Measurements from ENCODE around the gene ASF1A. TPM values are rescaled to one million over a fixed set of nuclear protein-coding genes. Genes with fewer than 3 reads are reported as not detected.

ASF1A gene
- total RNA-seq, 4 donors from 2014 or later = 0.20 to 10.4 (median 9.7) TPM; not detected in 1

DNA sequence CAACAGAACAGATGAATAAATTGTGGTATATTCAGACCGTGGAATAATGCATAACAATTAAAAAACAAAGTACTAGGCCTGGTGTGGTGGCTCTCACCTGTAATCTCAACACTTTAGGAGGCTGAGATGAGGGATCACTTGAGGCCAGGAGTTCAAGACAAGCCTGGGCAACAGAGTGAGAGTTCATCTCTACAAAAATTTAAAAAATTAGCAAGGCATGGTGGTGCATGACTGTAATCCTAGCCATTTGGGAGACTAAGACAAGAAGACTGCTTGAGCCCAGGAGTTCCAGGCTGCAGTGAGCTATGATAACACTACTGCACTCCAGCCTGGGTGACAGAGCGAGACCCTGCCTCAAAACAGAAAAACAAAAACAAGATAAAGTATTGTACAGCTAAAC, 16.1 kb upstream of the ASF1A start:
- H3K27me3 ChIP-seq = no peaks in the 10 kb centered on the region
- no peaks in the 10 kb centered on the region for H3K36me3 ChIP-seq
- no peak overlapping the region for H3K27ac ChIP-seq
- 91 to 96% methylated on average over 2 of the region's 2 CpGs for WGBS, 2 donors (ENCODE audit: low coverage in 1 of 2)
- H3K9me3 ChIP-seq = no peaks in the 10 kb centered on the region
- H3K4me3 ChIP-seq = no peak overlapping the region
- intact Hi-C loops (cut with DNase I; ENCODE audit: low total_unique reads) = no loop called here
- in situ Hi-C loops (cut with MboI; ENCODE audit: low pct_ligation_motif_present in 1 of 4, low pct_unique_long_range_greater_than_20kb in 1 of 4, low sequenced_read_pairs in 3 of 4) = no loop called here
- TF ChIP-seq, protein P1, sequence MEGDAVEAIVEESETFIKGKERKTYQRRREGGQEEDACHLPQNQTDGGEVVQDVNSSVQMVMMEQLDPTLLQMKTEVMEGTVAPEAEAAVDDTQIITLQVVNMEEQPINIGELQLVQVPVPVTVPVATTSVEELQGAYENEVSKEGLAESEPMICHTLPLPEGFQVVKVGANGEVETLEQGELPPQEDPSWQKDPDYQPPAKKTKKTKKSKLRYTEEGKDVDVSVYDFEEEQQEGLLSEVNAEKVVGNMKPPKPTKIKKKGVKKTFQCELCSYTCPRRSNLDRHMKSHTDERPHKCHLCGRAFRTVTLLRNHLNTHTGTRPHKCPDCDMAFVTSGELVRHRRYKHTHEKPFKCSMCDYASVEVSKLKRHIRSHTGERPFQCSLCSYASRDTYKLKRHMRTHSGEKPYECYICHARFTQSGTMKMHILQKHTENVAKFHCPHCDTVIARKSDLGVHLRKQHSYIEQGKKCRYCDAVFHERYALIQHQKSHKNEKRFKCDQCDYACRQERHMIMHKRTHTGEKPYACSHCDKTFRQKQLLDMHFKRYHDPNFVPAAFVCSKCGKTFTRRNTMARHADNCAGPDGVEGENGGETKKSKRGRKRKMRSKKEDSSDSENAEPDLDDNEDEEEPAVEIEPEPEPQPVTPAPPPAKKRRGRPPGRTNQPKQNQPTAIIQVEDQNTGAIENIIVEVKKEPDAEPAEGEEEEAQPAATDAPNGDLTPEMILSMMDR (IDR thresholded peaks at IDR 0.05) = no peak
- no peak for TF ChIP-seq EP300 (IDR thresholded peaks at IDR 0.05; ENCODE audit: low read depth)
- TF ChIP-seq POLR2AphosphoS5 (IDR thresholded peaks at IDR 0.05) = no peak
- TF ChIP-seq POLR2A (IDR thresholded peaks at IDR 0.05) = no peak
- no peak for DNase-seq
- H3K4me1 ChIP-seq = no peaks in the 10 kb centered on the region

DNA sequence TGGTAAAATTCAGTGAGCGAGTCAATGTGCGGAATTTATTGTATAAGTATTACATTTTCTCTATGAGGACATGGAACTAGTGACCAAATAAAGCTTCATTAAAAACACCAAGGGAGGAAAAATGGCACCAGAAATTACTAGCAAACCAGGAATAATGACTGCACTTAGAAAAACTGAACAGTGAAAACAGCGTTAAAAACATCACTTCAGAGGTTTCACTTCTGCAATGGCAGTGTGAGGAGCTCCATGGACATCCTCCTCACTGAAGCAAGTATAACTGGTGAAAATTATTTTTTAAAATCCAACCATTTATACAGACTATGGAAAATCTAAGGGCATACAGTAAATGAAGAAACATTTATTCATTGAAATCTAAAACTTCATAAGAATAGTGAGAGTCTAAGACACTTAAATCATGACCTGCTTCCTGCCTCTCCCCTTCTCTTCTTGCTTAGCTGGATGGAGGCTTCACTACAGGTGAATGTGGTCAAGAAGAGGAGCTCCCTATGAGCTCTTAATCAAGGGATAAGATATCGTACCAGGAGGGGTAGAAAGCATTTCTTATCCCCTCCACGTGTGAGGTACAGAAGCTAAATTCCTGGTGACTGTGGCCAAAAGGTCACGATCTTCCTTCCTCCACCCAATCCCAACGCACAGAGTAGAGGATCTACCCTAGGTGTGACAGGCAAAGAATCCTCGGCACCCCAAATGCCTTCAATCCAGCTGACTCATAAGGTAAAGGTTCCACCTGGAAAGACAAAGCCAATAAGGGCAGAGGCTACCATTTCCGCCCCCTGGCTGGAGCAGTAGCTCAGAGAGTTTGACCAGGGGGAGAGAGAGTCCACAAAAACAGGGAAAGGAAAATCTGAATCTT, 12.3 kb upstream of the ASF1A start:
- H3K9me3 ChIP-seq = no peaks in the 10 kb centered on the region
- TF ChIP-seq EP300 (IDR thresholded peaks at IDR 0.05; ENCODE audit: low read depth) (no peak), POLR2AphosphoS5 (IDR thresholded peaks at IDR 0.05) (no peak), POLR2A (IDR thresholded peaks at IDR 0.05) (no peak)
- TF ChIP-seq, protein P1 (IDR thresholded peaks at IDR 0.05) = no peak
- H3K27me3 ChIP-seq = no peaks in the 10 kb centered on the region
- 89 to 92% methylated on average over 4 to 9 of the region's 9 CpGs for WGBS, 2 donors (ENCODE audit: low coverage in 1 of 2)
- H3K4me3 ChIP-seq = no peak overlapping the region
- H3K27ac ChIP-seq = no peak overlapping the region
- in situ Hi-C loops (cut with MboI; ENCODE audit: low pct_ligation_motif_present in 1 of 4, low pct_unique_long_range_greater_than_20kb in 1 of 4, low sequenced_read_pairs in 3 of 4) = no loop called here
- H3K36me3 ChIP-seq = no peaks in the 10 kb centered on the region
- DNase-seq = no peak
- intact Hi-C loops (cut with DNase I; ENCODE audit: low total_unique reads) = no loop called here
- H3K4me1 ChIP-seq = no peaks in the 10 kb centered on the region

DNA sequence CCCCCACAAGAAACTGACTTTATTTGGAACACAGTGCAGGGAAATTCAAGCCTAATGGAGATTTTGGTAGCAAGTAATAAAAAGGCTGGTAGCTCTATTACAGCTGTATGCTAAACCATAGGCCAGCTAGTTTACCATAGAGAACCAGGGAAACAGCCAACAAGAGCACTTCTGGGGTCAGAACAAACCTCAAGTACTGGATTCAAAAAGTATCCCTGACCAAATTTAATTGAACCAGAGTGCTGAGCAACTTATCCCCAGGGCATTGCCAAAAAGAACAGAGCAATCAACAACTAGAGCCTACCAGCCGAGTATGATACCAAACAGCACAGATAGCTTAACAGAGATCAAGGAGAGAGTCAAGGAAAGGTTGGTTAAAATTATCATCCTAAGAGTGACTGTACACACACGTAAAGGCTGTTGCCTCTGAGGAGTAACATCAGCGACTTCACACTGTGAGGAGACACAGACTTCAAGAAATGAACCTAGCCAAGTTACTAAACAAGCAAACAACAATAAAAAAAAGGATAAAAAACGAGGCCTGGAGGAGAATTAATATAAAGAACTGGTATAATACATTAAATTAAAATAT, 11.5 kb upstream of the ASF1A start:
- Histone ChIP-seq H3K4me3 (no peak overlapping the region), H3K27me3 (no peaks in the 10 kb centered on the region), H3K36me3 (no peaks in the 10 kb centered on the region), H3K9me3 (no peaks in the 10 kb centered on the region), H3K4me1 (no peaks in the 10 kb centered on the region), H3K27ac (no peak overlapping the region)
- DNase-seq = no peak
- intact Hi-C loops (cut with DNase I; ENCODE audit: low total_unique reads) = no loop called here
- TF ChIP-seq POLR2A (IDR thresholded peaks at IDR 0.05) = no peak
- TF ChIP-seq POLR2AphosphoS5 (IDR thresholded peaks at IDR 0.05) = no peak
- TF ChIP-seq, protein P1 (IDR thresholded peaks at IDR 0.05) = no peak
- TF ChIP-seq EP300 (IDR thresholded peaks at IDR 0.05; ENCODE audit: low read depth) = no peak
- in situ Hi-C loops (cut with MboI; ENCODE audit: low pct_ligation_motif_present in 1 of 4, low pct_unique_long_range_greater_than_20kb in 1 of 4, low sequenced_read_pairs in 3 of 4) = no loop called here
- 87 to 90% methylated on average over 2 to 4 of the region's 4 CpGs for WGBS, 2 donors (ENCODE audit: low coverage in 1 of 2)

DNA sequence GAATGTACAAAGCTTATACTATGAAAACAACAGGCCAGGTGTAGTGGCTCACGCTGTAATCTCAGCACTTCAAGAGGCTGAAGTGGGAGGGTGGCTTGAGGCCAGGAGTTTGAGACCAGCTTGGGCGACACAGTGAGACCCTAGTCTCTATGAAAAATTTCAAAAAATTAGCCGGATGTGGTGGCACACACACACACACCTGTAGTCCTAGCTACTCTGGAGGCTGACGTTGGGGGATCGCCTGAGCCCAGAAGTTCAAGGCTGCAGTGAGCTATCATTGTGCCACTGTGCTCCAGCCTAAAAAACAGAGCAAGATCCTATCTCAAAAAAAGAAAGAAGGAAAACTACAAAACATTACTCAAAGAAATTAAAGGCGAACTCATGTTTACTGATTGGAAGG, 7.3 kb upstream of the ASF1A start:
- no peaks in the 10 kb centered on the region for H3K27me3 ChIP-seq
- no peaks in the 10 kb centered on the region for H3K9me3 ChIP-seq
- intact Hi-C loops (cut with DNase I; ENCODE audit: low total_unique reads) = no loop called here
- TF ChIP-seq POLR2A (IDR thresholded peaks at IDR 0.05) (no peak), POLR2AphosphoS5 (IDR thresholded peaks at IDR 0.05) (no peak), EP300 (IDR thresholded peaks at IDR 0.05; ENCODE audit: low read depth) (no peak)
- TF ChIP-seq, protein P1 (IDR thresholded peaks at IDR 0.05) = no peak
- DNase-seq = no peak
- no peaks in the 10 kb centered on the region for H3K36me3 ChIP-seq
- in situ Hi-C loops (cut with MboI; ENCODE audit: low pct_ligation_motif_present in 1 of 4, low pct_unique_long_range_greater_than_20kb in 1 of 4, low sequenced_read_pairs in 3 of 4) = no loop called here
- no peak overlapping the region for H3K4me3 ChIP-seq
- H3K4me1 ChIP-seq = peaks cover 0 to 12% (median under 1%) of the 10 kb centered on the region in 4 donors
- 96 to 97% methylated on average over 6 of the region's 6 CpGs for WGBS, 2 donors (ENCODE audit: low coverage in 1 of 2)
- H3K27ac ChIP-seq = no peak overlapping the region

All from transverse colon (tissue), 4 donors.